ENCODE results near the gene CASK. TPM values are rescaled to one million over a fixed set of nuclear protein-coding genes. Genes with fewer than 3 reads are reported as not detected.

Gene CASK
- total RNA-seq, 2 donors from 2014 or later, result 90.8 to 107 TPM

DNA sequence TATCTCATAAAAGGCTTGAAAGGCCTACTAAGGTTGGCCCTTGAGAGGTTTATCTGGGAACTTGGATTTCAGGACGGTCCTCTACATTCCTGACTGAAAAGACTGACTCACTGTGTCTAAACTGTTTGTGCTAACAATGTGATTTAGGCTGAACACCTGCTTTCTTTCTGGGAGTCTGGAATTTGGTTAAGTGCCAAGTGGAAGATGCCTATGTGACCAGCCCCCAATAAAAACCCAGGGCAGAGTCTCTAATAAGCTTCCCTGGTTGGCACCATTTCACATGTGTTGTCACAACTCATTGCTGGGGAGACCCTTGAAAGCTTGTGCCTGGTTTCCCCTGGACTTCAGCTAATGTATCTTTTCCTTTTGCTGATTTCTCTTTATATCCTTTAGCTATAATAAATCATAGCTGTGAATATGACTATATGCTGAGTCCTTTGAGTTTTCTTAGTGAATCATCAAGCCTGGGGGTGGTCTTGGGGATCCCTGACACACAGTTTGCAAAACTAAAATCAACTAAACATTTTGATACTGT is 144.3 kb downstream of the CASK start:
- no peak for DNase-seq
- Histone ChIP-seq H3K4me1 (no peaks in the 10 kb centered on the region), H3K4me3 (no peak overlapping the region), H3K27ac (no peak overlapping the region), H3K9ac (ENCODE audit: low read depth in 2 of 2, low read length in 2 of 2) (no peak overlapping the region), H3K36me3 (no peaks in the 10 kb centered on the region), H3K27me3 (no peaks in the 10 kb centered on the region), H3K9me3 (no peaks in the 10 kb centered on the region)
- TF ChIP-seq, protein P1, sequence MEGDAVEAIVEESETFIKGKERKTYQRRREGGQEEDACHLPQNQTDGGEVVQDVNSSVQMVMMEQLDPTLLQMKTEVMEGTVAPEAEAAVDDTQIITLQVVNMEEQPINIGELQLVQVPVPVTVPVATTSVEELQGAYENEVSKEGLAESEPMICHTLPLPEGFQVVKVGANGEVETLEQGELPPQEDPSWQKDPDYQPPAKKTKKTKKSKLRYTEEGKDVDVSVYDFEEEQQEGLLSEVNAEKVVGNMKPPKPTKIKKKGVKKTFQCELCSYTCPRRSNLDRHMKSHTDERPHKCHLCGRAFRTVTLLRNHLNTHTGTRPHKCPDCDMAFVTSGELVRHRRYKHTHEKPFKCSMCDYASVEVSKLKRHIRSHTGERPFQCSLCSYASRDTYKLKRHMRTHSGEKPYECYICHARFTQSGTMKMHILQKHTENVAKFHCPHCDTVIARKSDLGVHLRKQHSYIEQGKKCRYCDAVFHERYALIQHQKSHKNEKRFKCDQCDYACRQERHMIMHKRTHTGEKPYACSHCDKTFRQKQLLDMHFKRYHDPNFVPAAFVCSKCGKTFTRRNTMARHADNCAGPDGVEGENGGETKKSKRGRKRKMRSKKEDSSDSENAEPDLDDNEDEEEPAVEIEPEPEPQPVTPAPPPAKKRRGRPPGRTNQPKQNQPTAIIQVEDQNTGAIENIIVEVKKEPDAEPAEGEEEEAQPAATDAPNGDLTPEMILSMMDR (IDR thresholded peaks at IDR 0.05), result no peak
- intact Hi-C loops (cut with DNase I), result no loop called here

DNA sequence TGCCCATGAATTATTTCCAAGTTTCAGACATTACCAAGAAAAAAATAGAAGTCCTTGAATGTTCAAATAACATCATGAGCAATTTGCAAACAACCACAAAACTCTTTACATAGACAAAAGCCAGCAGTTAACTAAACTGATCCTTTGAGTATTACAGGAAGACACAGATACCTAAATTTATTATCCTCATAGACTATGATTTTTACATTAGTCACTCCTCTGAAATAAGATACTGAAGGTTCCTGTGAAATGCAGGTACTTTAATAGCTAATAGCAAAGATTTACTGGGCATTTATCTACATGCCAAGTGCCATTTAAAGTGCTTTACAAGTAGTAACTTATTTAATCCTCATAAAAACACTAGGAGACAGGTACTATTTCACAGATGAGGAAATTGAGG is 161.7 kb downstream of the CASK start:
- intact Hi-C loops (cut with DNase I), result no loop called here
- no peak for DNase-seq
- no peaks in the 10 kb centered on the region for H3K27me3 ChIP-seq
- TF ChIP-seq, protein P1 (IDR thresholded peaks at IDR 0.05), result no peak
- H3K36me3 ChIP-seq, result no peaks in the 10 kb centered on the region
- H3K4me1 ChIP-seq, result no peaks in the 10 kb centered on the region
- H3K9ac ChIP-seq (ENCODE audit: low read depth in 2 of 2, low read length in 2 of 2), result no peak overlapping the region
- no peaks in the 10 kb centered on the region for H3K9me3 ChIP-seq
- H3K4me3 ChIP-seq, result no peak overlapping the region
- no peak overlapping the region for H3K27ac ChIP-seq

- Histone ChIP-seq H3K9me3 (no peaks in the 10 kb centered on the region), H3K27me3 (peaks cover 4% of the 10 kb centered on the region), H3K9ac (ENCODE audit: low read depth in 2 of 2, low read length in 2 of 2) (no peak overlapping the region), H3K36me3 (no peaks in the 10 kb centered on the region), H3K27ac (no peak overlapping the region), H3K4me3 (no peak overlapping the region), H3K4me1 (no peaks in the 10 kb centered on the region)
- no peak for DNase-seq
- TF ChIP-seq, protein P1 (IDR thresholded peaks at IDR 0.05), result no peak
- intact Hi-C loops (cut with DNase I), result no loop called here
Measured at GRCh38 chrX:41761169-41761568, 162.2 kb downstream of the CASK start.

DNA sequence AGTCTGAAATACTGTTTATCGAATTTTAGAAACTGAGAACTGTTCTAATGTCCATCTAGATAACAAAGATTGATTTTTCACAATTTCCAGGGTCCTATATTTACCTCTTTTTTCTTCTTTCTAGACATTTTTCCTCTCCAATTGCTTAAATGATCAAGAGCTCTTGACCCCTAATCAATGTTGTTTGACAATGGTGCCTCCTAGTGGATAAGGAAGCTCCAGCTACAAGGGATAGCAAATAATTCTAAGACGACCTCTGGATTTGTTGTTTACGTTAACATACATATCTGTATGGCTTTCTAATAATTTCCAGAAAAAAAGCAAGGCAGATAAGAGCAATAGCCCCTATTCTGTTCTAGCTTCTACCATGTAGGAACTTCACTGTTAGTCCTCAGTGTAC is 163.5 kb downstream of the CASK start:
- no peak for DNase-seq
- no peak overlapping the region for H3K27ac ChIP-seq
- H3K36me3 ChIP-seq, result no peaks in the 10 kb centered on the region
- intact Hi-C loops (cut with DNase I), result no loop called here
- TF ChIP-seq, protein P1 (IDR thresholded peaks at IDR 0.05), result peak; percentile 40
- no peaks in the 10 kb centered on the region for H3K4me1 ChIP-seq
- no peak overlapping the region for H3K4me3 ChIP-seq
- peaks cover 4% of the 10 kb centered on the region for H3K27me3 ChIP-seq
- no peak overlapping the region for H3K9ac ChIP-seq (ENCODE audit: low read depth in 2 of 2, low read length in 2 of 2)
- no peaks in the 10 kb centered on the region for H3K9me3 ChIP-seq

DNA sequence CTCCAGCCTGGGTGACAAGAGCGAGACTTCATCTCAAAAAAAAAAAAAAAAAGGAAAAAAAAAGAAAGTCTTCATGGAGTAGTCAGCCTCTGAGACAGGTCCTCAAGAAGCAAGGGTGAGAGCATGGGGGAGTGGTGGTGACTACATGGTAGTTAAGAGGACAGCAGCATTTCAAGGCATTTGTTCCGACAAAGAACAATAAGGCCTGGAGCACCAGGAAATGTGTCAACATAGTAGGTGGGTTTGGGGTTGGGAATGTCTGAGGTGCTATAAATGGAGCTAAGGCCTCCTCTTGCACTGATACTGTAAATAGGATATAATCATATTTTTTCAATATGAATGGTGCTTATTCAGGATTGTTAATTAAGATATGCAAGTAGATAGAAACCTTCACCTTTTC is 165.0 kb downstream of the CASK start:
- H3K4me3 ChIP-seq, result no peak overlapping the region
- no peak overlapping the region for H3K9ac ChIP-seq (ENCODE audit: low read depth in 2 of 2, low read length in 2 of 2)
- H3K4me1 ChIP-seq, result no peaks in the 10 kb centered on the region
- no peaks in the 10 kb centered on the region for H3K36me3 ChIP-seq
- H3K27me3 ChIP-seq, result peaks cover 4% of the 10 kb centered on the region
- H3K9me3 ChIP-seq, result no peaks in the 10 kb centered on the region
- no peak for DNase-seq
- TF ChIP-seq, protein P1 (IDR thresholded peaks at IDR 0.05), result no peak
- H3K27ac ChIP-seq, result no peak overlapping the region
- intact Hi-C loops (cut with DNase I), result no loop called here
